ENCODE data around the gene FYB2. TPM values are rescaled to one million over a fixed set of nuclear protein-coding genes. Genes with fewer than 3 reads are reported as not detected.

FYB2 gene
- total and polyA plus RNA-seq, 12 donors: 0.22 to 123 (median 9.9) TPM

- WGBS, 2 donors: 90 to 91% methylated on average over 4 of the region's 4 CpGs
- Histone ChIP-seq H3K36me3 (peaks cover 0 to under 1% (median 0%) of the 10 kb centered on the region in 9 donors), H3K27me3 (no peaks in the 10 kb centered on the region), H3K9me3 (no peaks in the 10 kb centered on the region), H3K27ac (no peak overlapping the region), H3K4me1 (peaks cover 0 to 54% (median 11%) of the 10 kb centered on the region in 9 donors), H3K4me3 (no peak overlapping the region)
- no peak for TF ChIP-seq CTCF (IDR thresholded peaks at IDR 0.05)
- intact Hi-C loops (cut with DNase I): no loop called here
- ATAC-seq (no peak), DNase-seq (no peak)
These were observed 148.1 kb downstream of the FYB2 start for GRCh38 chr1:56671085-56671484.

- no peak overlapping the region for H3K27ac ChIP-seq
- H3K27me3 ChIP-seq: no peaks in the 10 kb centered on the region
- peaks cover 0 to 54% (median 11%) of the 10 kb centered on the region in 9 donors for H3K4me1 ChIP-seq
- no peak for DNase-seq
- no peaks in the 10 kb centered on the region for H3K36me3 ChIP-seq
- H3K4me3 ChIP-seq: no peak overlapping the region
- peak in 3 of 8 donors; percentile 42 to 54 (median 42) for ATAC-seq
- H3K9me3 ChIP-seq: no peaks in the 10 kb centered on the region
- TF ChIP-seq CTCF (IDR thresholded peaks at IDR 0.05): no peak
- WGBS, 2 donors: 45 to 48% methylated on average over 2 of the region's 2 CpGs
- intact Hi-C loops (cut with DNase I): no loop called here
These were observed 148.9 kb downstream of the FYB2 start for GRCh38 chr1:56670350-56670749.

Other genes with a start within 250 kb of the FYB2 start
- gene PLPP3, start 239.8 kb downstream of the FYB2 start, total RNA-seq: 100 to 1,000 TPM in 2 of 10 donors, 10 to 100 TPM in 8; 59.4 to 136 (median 81.4) TPM
- gene PLPP3, start 239.8 kb downstream of the FYB2 start, polyA plus RNA-seq: 10 to 100 TPM; 16.2 to 61.2 TPM
- gene PRKAA2, start 174.1 kb downstream of the FYB2 start, total RNA-seq: 100 to 1,000 TPM in 7 of 10 donors, 10 to 100 TPM in 3; 71.8 to 166 (median 143) TPM
- gene PRKAA2, start 174.1 kb downstream of the FYB2 start, polyA plus RNA-seq: 10 to 100 TPM in 1 of 2 donors, 1 to 10 TPM in 1; 8.0 to 23.7 TPM
- gene C8A, start 35.4 kb upstream of the FYB2 start, total RNA-seq: under 1 TPM in 1 of 10 donors, not detected in 9; 0.09 TPM
- not detected for gene C8A, start 35.4 kb upstream of the FYB2 start, polyA plus RNA-seq
- gene C8B, start 146.6 kb upstream of the FYB2 start, total RNA-seq: not detected
- gene C8B, start 146.6 kb upstream of the FYB2 start, polyA plus RNA-seq: not detected

Measured in heart right ventricle (tissue), 16 donors.